Activated gamma-delta T cell treated with anti-CD3 and anti-CD28 coated beads, Interleukin-2, amount 50 U/mL, for 16 hours (primary cell): ENCODE results near the gene CRYL1.
"Not testable (repeated sequence)": the region's sequence is repeated elsewhere in the genome, so short reads cannot be mapped to it uniquely, and the experiment has no call there.

Source experiments
- DNase-seq: peaks from one replicate; pipeline ENCODE4 v3.0.0-alpha.2; 2020; ENCODE audit warnings: low read depth

CRYL1 gene

GRCh38 chr13:20448470-20448869 is 77.2 kb downstream of the CRYL1 start:
- no peak for DNase-seq

GRCh38 chr13:20446900-20447299 is 78.8 kb downstream of the CRYL1 start:
- DNase-seq, result no peak

GRCh38 chr13:20446405-20446804 is 79.3 kb downstream of the CRYL1 start:
- DNase-seq, result no peak

GRCh38 chr13:20442798-20443381 is 82.8 kb downstream of the CRYL1 start:
- DNase-seq, result no peak

- no peak for DNase-seq
These were observed 83.3 kb downstream of the CRYL1 start for GRCh38 chr13:20442375-20442774.

GRCh38 chr13:20441879-20442278 is 83.8 kb downstream of the CRYL1 start:
- no peak for DNase-seq

GRCh38 chr13:20441056-20441455 is 84.6 kb downstream of the CRYL1 start:
- no peak for DNase-seq

GRCh38 chr13:20439261-20439660 is 86.4 kb downstream of the CRYL1 start:
- no peak for DNase-seq

GRCh38 chr13:20438801-20439200 is 86.9 kb downstream of the CRYL1 start:
- no peak for DNase-seq

- no peak for DNase-seq
These were observed 89.2 kb downstream of the CRYL1 start for GRCh38 chr13:20436505-20436904.

- no peak for DNase-seq
These were observed 89.9 kb downstream of the CRYL1 start for GRCh38 chr13:20435616-20436368.

- DNase-seq, result not testable (repeated sequence)
These were observed 91.4 kb downstream of the CRYL1 start for GRCh38 chr13:20434210-20434609.

GRCh38 chr13:20431687-20432384 is 93.8 kb downstream of the CRYL1 start:
- no peak for DNase-seq

GRCh38 chr13:20431080-20431479 is 94.6 kb downstream of the CRYL1 start:
- no peak for DNase-seq

GRCh38 chr13:20430296-20430695 is 95.4 kb downstream of the CRYL1 start:
- DNase-seq, result no peak

GRCh38 chr13:20429682-20430081 is 96.0 kb downstream of the CRYL1 start:
- DNase-seq, result no peak

- DNase-seq, result no peak
These were observed 96.7 kb downstream of the CRYL1 start for GRCh38 chr13:20428666-20429644.

- no peak for DNase-seq
These were observed 98.8 kb downstream of the CRYL1 start for GRCh38 chr13:20426766-20427448.

GRCh38 chr13:20425819-20426219 is 99.8 kb downstream of the CRYL1 start:
- no peak for DNase-seq

GRCh38 chr13:20424949-20425348 is 100.7 kb downstream of the CRYL1 start:
- DNase-seq, result no peak

GRCh38 chr13:20424559-20424852 is 101.2 kb downstream of the CRYL1 start:
- no peak for DNase-seq

GRCh38 chr13:20422362-20422761 is 103.3 kb downstream of the CRYL1 start:
- no peak for DNase-seq
